ENCODE data around the gene CAPZB.

The CAPZB gene

GRCh38 chr1:19390166-19390850, 95.0 kb downstream of the CAPZB start:
- no peaks in the 10 kb centered on the region for H3K9me2 ChIP-seq (replicated peaks; ENCODE audit: insufficient read depth, low read length)
- no peak overlapping the region for H3K9ac ChIP-seq (ENCODE audit: low read length)
- TF ChIP-seq EZH2 (optimal IDR thresholded peaks at IDR 0.05; ENCODE audit: low read depth, low read length) (no peak), EZH2phosphoT487 (IDR thresholded peaks at IDR 0.05; ENCODE audit: low read length) (no peak)
- H3K27me3 ChIP-seq (replicated peaks; ENCODE audit: insufficient read depth, low read length) = no peaks in the 10 kb centered on the region
- H3K27ac ChIP-seq (ENCODE audit: low read length) = no peak overlapping the region
- no peak for DNase-seq
- H3K79me2 ChIP-seq (ENCODE audit: low read length) = peaks cover 68% of the 10 kb centered on the region
- H2AFZ ChIP-seq (ENCODE audit: low read length) = no peak overlapping the region
- no peaks in the 10 kb centered on the region for H4K20me1 ChIP-seq (ENCODE audit: insufficient read depth, low read length)
- H3K4me3 ChIP-seq (ENCODE audit: low read length) = no peak overlapping the region
- H3K4me2 ChIP-seq (ENCODE audit: low read depth, low read length) = no peak overlapping the region
- no peaks in the 10 kb centered on the region for H3K4me1 ChIP-seq (ENCODE audit: low read length)
- no peaks in the 10 kb centered on the region for H3F3A ChIP-seq (ENCODE audit: insufficient read depth, low read length)
- H3K9me3 ChIP-seq (replicated peaks; ENCODE audit: insufficient read depth, low read length) = no peaks in the 10 kb centered on the region
- H3K36me3 ChIP-seq (replicated peaks; ENCODE audit: insufficient read depth, low read length) = no peaks in the 10 kb centered on the region

GRCh38 chr1:19388980-19389379, 96.4 kb downstream of the CAPZB start:
- H3K4me3 ChIP-seq (ENCODE audit: low read length) = no peak overlapping the region
- H3K36me3 ChIP-seq (replicated peaks; ENCODE audit: insufficient read depth, low read length) = no peaks in the 10 kb centered on the region; the same call in 1 of the 2 replicates
- H3K9me2 ChIP-seq (replicated peaks; ENCODE audit: insufficient read depth, low read length) = no peaks in the 10 kb centered on the region
- no peaks in the 10 kb centered on the region for H4K20me1 ChIP-seq (ENCODE audit: insufficient read depth, low read length)
- no peak overlapping the region for H3K4me2 ChIP-seq (ENCODE audit: low read depth, low read length)
- H2AFZ ChIP-seq (ENCODE audit: low read length) = no peak overlapping the region
- no peaks in the 10 kb centered on the region for H3K4me1 ChIP-seq (ENCODE audit: low read length)
- H3K9ac ChIP-seq (ENCODE audit: low read length) = no peak overlapping the region
- H3K9me3 ChIP-seq (replicated peaks; ENCODE audit: insufficient read depth, low read length) = no peaks in the 10 kb centered on the region
- H3K27me3 ChIP-seq (replicated peaks; ENCODE audit: insufficient read depth, low read length) = no peaks in the 10 kb centered on the region
- no peaks in the 10 kb centered on the region for H3F3A ChIP-seq (ENCODE audit: insufficient read depth, low read length)
- H3K79me2 ChIP-seq (ENCODE audit: low read length) = peaks cover 63% of the 10 kb centered on the region
- DNase-seq = no peak
- no peak overlapping the region for H3K27ac ChIP-seq (ENCODE audit: low read length)
- TF ChIP-seq CTCF (IDR thresholded peaks at IDR 0.05; ENCODE audit: low read length) = no peak
- no peak for TF ChIP-seq EZH2 (optimal IDR thresholded peaks at IDR 0.05; ENCODE audit: low read depth, low read length)
- TF ChIP-seq EZH2phosphoT487 (IDR thresholded peaks at IDR 0.05; ENCODE audit: low read length) = no peak

GRCh38 chr1:19387045-19387467, 98.3 kb downstream of the CAPZB start:
- Histone ChIP-seq H3K4me1 (ENCODE audit: low read length) (no peaks in the 10 kb centered on the region), H3K36me3 (replicated peaks; ENCODE audit: insufficient read depth, low read length) (no peaks in the 10 kb centered on the region; the same call in 1 of the 2 replicates), H3K9me3 (replicated peaks; ENCODE audit: insufficient read depth, low read length) (no peaks in the 10 kb centered on the region), H3K4me2 (ENCODE audit: low read depth, low read length) (no peak overlapping the region), H3K9me2 (replicated peaks; ENCODE audit: insufficient read depth, low read length) (no peaks in the 10 kb centered on the region), H3K4me3 (ENCODE audit: low read length) (no peak overlapping the region), H3F3A (ENCODE audit: insufficient read depth, low read length) (no peaks in the 10 kb centered on the region), H2AFZ (ENCODE audit: low read length) (no peak overlapping the region), H3K79me2 (ENCODE audit: low read length) (peaks cover 50% of the 10 kb centered on the region), H3K9ac (ENCODE audit: low read length) (no peak overlapping the region), H4K20me1 (ENCODE audit: insufficient read depth, low read length) (no peaks in the 10 kb centered on the region), H3K27ac (ENCODE audit: low read length) (no peak overlapping the region), H3K27me3 (replicated peaks; ENCODE audit: insufficient read depth, low read length) (no peaks in the 10 kb centered on the region)
- no peak for DNase-seq
- TF ChIP-seq EZH2 (optimal IDR thresholded peaks at IDR 0.05; ENCODE audit: low read depth, low read length) (no peak), CTCF (IDR thresholded peaks at IDR 0.05; ENCODE audit: low read length) (no peak), EZH2phosphoT487 (IDR thresholded peaks at IDR 0.05; ENCODE audit: low read length) (no peak)
